ENCODE measurements around the gene MUC12. TPM values are rescaled to one million over a fixed set of nuclear protein-coding genes. Genes with fewer than 3 reads are reported as not detected.

The MUC12 gene
- total and polyA plus RNA-seq, 2 of the 13 experiments (the other 11 are each of a cell fraction or from before 2014, with no cell fraction given): not detected

DNA sequence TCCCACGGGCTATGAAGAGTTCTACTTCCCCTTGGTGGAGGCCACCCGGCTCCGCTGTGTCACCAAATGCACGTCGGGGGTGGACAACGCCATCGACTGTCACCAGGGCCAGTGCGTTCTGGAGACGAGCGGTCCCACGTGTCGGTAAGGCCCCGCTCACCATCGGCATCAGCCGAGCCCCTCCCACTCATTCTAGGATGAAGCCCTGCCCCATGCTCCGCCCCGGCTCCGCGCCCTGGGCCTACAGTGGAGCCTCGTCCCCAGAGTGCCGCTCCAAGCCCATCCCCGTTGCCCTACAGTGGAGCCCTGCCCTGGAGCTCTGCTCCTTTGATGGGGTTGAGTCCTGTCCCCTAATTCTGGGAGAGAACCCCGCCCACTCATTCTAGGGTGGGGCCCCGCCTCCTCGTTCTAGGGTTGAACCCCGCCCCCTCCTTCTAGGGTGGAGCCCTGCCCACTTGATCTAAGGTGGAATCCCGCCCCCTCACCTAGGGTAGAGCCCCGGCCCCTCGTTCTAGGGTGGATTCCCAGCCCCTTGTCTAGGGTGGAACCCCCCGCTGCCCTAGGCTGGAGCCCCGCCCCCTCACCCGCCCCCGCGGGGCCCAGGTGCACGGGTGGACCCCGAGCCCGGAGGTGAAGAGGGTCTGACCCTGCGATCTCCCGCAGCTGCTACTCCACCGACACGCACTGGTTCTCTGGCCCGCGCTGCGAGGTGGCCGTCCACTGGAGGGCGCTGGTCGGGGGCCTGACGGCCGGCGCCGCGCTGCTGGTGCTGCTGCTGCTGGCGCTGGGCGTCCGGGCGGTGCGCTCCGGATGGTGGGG is 3.4 kb upstream of the MUC12 start (continued):
- TF ChIP-seq, protein P1, sequence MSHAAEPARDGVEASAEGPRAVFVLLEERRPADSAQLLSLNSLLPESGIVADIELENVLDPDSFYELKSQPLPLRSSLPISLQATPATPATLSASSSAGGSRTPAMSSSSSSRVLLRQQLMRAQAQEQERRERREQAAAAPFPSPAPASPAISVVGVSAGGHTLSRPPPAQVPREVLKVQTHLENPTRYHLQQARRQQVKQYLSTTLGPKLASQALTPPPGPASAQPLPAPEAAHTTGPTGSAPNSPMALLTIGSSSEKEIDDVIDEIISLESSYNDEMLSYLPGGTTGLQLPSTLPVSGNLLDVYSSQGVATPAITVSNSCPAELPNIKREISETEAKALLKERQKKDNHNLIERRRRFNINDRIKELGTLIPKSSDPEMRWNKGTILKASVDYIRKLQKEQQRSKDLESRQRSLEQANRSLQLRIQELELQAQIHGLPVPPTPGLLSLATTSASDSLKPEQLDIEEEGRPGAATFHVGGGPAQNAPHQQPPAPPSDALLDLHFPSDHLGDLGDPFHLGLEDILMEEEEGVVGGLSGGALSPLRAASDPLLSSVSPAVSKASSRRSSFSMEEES (CRISPR knock-in tag; IDR thresholded peaks at IDR 0.05): no peak
- peak; percentile 65 for TF ChIP-seq ZBTB38 (CRISPR knock-in tag; IDR thresholded peaks at IDR 0.05)
- TF ChIP-seq DNMT1 (CRISPR knock-in tag; IDR thresholded peaks at IDR 0.05): peak; percentile 96
- TF ChIP-seq, protein P2, sequence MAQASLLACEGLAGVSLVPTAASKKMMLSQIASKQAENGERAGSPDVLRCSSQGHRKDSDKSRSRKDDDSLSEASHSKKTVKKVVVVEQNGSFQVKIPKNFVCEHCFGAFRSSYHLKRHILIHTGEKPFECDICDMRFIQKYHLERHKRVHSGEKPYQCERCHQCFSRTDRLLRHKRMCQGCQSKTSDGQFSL (CRISPR knock-in tag; IDR thresholded peaks at IDR 0.05): 0 out of 2 replicates have a peak, but pooled peaks have one; percentile 43
- TF ChIP-seq ZNF331 (CRISPR knock-in tag; IDR thresholded peaks at IDR 0.05): 0 out of 2 replicates have a peak, but pooled peaks have one; percentile 33
- peak; percentile 30; the same call in 1 of the 2 replicates for TF ChIP-seq SMC3 (IDR thresholded peaks at IDR 0.05; ENCODE audit: low read length)
- TF ChIP-seq, protein P3, sequence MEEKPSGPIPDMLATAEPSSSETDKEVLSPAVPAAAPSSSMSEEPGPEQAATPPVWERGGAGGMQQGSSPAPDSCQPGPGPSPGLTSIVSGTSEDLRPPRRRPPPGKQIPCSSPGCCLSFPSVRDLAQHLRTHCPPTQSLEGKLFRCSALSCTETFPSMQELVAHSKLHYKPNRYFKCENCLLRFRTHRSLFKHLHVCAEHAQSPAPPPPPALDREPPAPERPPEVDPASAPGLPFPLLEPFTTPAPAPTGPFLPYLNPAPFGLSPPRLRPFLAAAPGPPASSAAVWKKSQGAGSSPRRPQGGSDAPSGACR (CRISPR knock-in tag; IDR thresholded peaks at IDR 0.05): no peak
- TF ChIP-seq, protein P4, sequence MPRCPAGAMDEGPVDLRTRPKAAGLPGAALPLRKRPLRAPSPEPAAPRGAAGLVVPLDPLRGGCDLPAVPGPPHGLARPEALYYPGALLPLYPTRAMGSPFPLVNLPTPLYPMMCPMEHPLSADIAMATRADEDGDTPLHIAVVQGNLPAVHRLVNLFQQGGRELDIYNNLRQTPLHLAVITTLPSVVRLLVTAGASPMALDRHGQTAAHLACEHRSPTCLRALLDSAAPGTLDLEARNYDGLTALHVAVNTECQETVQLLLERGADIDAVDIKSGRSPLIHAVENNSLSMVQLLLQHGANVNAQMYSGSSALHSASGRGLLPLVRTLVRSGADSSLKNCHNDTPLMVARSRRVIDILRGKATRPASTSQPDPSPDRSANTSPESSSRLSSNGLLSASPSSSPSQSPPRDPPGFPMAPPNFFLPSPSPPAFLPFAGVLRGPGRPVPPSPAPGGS (CRISPR knock-in tag; IDR thresholded peaks at IDR 0.05): no peak; the same call in 1 of the 2 replicates
- TF ChIP-seq, protein P5, sequence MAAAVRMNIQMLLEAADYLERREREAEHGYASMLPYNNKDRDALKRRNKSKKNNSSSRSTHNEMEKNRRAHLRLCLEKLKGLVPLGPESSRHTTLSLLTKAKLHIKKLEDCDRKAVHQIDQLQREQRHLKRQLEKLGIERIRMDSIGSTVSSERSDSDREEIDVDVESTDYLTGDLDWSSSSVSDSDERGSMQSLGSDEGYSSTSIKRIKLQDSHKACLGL (CRISPR knock-in tag; IDR thresholded peaks at IDR 0.05): no peak
- no peak for TF ChIP-seq ZNF709 (CRISPR knock-in tag; IDR thresholded peaks at IDR 0.05)
- peak; percentile 24; the same call in 1 of the 2 replicates for TF ChIP-seq RFXAP (CRISPR knock-in tag; IDR thresholded peaks at IDR 0.05; ENCODE audit: borderline replicate concordance)
- TF ChIP-seq, protein P6, sequence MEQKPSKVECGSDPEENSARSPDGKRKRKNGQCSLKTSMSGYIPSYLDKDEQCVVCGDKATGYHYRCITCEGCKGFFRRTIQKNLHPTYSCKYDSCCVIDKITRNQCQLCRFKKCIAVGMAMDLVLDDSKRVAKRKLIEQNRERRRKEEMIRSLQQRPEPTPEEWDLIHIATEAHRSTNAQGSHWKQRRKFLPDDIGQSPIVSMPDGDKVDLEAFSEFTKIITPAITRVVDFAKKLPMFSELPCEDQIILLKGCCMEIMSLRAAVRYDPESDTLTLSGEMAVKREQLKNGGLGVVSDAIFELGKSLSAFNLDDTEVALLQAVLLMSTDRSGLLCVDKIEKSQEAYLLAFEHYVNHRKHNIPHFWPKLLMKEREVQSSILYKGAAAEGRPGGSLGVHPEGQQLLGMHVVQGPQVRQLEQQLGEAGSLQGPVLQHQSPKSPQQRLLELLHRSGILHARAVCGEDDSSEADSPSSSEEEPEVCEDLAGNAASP (CRISPR knock-in tag; IDR thresholded peaks at IDR 0.05; ENCODE audit: borderline replicate concordance): peak; percentile 50
- TF ChIP-seq, protein P7, sequence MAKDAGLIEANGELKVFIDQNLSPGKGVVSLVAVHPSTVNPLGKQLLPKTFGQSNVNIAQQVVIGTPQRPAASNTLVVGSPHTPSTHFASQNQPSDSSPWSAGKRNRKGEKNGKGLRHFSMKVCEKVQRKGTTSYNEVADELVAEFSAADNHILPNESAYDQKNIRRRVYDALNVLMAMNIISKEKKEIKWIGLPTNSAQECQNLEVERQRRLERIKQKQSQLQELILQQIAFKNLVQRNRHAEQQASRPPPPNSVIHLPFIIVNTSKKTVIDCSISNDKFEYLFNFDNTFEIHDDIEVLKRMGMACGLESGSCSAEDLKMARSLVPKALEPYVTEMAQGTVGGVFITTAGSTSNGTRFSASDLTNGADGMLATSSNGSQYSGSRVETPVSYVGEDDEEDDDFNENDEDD (CRISPR knock-in tag; IDR thresholded peaks at IDR 0.05; ENCODE audit: borderline replicate concordance): peak; percentile 62; the same call in 1 of the 2 replicates
- TF ChIP-seq SALL1 (CRISPR knock-in tag; IDR thresholded peaks at IDR 0.05): peak; percentile 69
- TF ChIP-seq ZBTB1 (CRISPR knock-in tag; IDR thresholded peaks at IDR 0.05; ENCODE audit: borderline replicate concordance): no peak
- TF ChIP-seq HNF4G (IDR thresholded peaks at IDR 0.05; ENCODE audit: borderline replicate concordance, low read depth, low read length): peak; percentile 5; the same call in 1 of the 2 replicates
- TF ChIP-seq HNF4G (CRISPR knock-in tag; IDR thresholded peaks at IDR 0.05; ENCODE audit: borderline replicate concordance, low read depth): no peak
- TF ChIP-seq, protein P8, sequence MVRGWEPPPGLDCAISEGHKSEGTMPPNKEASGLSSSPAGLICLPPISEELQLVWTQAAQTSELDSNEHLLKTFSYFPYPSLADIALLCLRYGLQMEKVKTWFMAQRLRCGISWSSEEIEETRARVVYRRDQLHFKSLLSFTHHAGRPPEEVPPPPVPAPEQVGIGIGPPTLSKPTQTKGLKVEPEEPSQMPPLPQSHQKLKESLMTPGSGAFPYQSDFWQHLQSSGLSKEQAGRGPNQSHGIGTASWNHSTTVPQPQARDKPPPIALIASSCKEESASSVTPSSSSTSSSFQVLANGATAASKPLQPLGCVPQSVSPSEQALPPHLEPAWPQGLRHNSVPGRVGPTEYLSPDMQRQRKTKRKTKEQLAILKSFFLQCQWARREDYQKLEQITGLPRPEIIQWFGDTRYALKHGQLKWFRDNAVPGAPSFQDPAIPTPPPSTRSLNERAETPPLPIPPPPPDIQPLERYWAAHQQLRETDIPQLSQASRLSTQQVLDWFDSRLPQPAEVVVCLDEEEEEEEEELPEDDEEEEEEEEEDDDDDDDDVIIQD (CRISPR knock-in tag; IDR thresholded peaks at IDR 0.05; ENCODE audit: low read depth): no peak
- peak; percentile 49; the same call in 1 of the 2 replicates for TF ChIP-seq GABPB1 (CRISPR knock-in tag; IDR thresholded peaks at IDR 0.05)
- peak; percentile 48; the same call in 1 of the 2 replicates for TF ChIP-seq WIZ (CRISPR knock-in tag; IDR thresholded peaks at IDR 0.05)

All from HepG2 (cell line).